Astrocyte of the spinal cord (primary cell): Measurements from ENCODE around the gene CAMK2A.

Source experiments
- DNase-seq: peaks from one replicate; pipeline ENCODE4 v3.0.0; 2011; ENCODE audit warnings: low read depth, low spot score
- H3K4me3 ChIP-seq: 2 replicates; pipeline ENCODE4 v1.5.1; 2011; ENCODE audit warnings: low read depth, mild to moderate bottlenecking, low read length, moderate library complexity
- in situ Hi-C: cut with HindIII; loops from 2 replicates; pipeline ENCODE4 v1.10.0; 2017; ENCODE audit warnings: low sequenced_read_pairs
- TF ChIP-seq, protein P1 (sequence below): IDR thresholded peaks from 2 replicates; pipeline ENCODE4 v1.5.1; 2012; ENCODE audit warnings: low read depth, mild to moderate bottlenecking, low read length, inconsistent platforms

The CAMK2A gene

DNA sequence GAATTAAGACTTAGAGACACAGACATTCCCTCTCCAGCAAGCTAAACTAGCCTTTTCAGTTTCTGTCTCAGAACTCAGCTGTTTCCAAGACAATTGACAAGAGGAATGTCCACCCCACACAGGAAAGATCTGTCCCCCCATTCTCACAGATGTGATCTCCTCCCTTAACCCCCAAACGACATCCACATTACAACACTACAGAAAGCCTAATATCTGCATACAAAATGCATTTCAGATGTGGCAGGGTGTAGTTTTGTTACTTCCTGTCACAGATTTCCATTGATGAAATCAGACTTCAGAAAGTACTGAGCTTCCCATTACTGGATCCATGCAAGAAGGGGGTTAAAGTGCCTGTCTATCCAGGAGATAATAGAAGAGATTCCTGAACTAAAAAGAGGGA, 16.0 kb upstream of the CAMK2A start:
- TF ChIP-seq, protein P1, sequence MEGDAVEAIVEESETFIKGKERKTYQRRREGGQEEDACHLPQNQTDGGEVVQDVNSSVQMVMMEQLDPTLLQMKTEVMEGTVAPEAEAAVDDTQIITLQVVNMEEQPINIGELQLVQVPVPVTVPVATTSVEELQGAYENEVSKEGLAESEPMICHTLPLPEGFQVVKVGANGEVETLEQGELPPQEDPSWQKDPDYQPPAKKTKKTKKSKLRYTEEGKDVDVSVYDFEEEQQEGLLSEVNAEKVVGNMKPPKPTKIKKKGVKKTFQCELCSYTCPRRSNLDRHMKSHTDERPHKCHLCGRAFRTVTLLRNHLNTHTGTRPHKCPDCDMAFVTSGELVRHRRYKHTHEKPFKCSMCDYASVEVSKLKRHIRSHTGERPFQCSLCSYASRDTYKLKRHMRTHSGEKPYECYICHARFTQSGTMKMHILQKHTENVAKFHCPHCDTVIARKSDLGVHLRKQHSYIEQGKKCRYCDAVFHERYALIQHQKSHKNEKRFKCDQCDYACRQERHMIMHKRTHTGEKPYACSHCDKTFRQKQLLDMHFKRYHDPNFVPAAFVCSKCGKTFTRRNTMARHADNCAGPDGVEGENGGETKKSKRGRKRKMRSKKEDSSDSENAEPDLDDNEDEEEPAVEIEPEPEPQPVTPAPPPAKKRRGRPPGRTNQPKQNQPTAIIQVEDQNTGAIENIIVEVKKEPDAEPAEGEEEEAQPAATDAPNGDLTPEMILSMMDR = no peak
- H3K4me3 ChIP-seq = no peak overlapping the region
- in situ Hi-C loops = no loop called here

DNA sequence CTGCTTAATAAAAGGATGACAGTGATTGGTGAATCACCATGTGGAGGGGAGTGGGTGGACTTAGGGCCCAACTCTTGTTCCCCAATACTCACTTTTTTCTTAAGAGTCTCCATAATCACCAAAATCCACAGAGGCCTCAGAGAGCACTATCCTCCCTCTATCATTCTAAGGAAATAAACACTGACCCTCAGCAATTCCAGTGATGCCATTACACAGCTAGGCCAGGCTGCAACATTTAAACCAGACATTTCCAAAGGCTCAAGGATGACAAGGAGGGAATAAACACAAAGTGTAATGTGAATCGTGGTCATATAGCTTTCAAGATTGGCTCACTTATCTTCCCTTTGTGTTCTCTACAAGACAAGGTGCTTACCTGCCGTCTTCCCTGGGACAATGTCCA, 15.5 kb upstream of the CAMK2A start:
- DNase-seq = no peak
- TF ChIP-seq, protein P1 = no peak
- H3K4me3 ChIP-seq = no peak overlapping the region
- in situ Hi-C loops = no loop called here

More for the DNA sequence above, 16.0 kb upstream of the CAMK2A start:
- no peak for DNase-seq

DNA sequence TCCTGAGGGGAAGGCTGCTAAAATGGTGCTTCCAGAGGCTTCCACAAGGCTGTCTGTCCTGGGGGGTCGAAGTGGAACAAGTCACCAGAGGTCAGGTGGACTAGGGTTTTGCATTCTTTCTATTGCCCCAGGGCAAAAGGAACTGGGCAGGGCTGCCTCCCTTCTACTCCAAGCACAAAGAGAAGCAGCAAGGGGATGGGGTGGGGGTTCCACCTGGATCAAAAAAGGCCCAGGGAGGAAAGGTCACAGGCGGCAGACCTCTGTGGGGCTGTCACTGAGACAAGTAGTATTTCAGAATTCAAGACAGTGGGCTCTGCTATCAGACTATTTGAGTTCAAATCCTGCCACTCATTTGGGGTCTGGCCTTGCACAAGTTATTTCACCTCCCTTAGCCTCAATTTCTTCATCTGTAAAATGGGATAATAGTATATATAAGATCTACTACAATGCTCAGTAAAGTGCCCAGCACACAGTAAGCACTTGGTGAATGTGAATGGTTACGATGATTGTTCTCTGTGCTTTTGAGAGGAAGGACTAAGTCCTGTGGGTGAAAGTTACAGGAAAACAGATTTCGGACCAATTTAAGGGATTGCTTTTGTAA, 15.0 kb upstream of the CAMK2A start:
- TF ChIP-seq, protein P1 = no peak
- H3K4me3 ChIP-seq = no peak overlapping the region
- in situ Hi-C loops = no loop called here
- no peak for DNase-seq

DNA sequence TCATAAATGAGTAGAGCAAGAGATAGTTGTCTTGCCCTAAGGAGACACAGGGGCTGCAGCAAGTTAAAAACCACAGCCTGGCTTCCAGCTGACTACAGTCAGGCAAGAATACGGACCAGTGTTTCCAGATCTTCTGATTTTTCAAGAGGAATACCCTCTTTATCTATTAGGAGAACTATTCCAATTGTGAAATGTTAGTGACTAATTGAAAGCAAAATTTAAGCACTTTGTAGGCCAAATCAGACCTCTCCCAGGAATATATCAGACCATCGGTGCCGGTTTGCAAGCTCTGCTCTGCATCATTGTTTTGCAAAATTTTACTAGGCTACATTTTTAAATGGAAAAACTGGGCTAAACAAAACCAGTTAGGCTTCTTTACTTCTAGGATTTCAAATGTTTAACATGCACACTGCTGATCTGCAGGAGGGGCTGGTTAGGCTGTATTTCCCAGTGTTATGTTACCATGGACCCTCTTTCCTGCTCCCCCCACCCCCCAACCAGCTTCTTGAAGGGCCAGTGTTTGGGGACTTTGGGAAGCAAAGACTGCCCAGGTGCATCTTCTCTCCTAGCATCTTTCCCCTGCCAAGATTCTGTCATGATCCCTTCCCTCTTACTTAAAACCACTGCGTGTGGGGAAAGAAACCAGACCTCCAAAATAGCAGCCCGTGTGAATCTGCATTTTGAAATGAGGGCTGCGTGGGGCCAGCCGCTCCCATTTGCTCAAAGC, 14.2 kb upstream of the CAMK2A start:
- TF ChIP-seq, protein P1 = no peak
- DNase-seq = no peak
- in situ Hi-C loops = no loop called here
- no peak overlapping the region for H3K4me3 ChIP-seq

DNA sequence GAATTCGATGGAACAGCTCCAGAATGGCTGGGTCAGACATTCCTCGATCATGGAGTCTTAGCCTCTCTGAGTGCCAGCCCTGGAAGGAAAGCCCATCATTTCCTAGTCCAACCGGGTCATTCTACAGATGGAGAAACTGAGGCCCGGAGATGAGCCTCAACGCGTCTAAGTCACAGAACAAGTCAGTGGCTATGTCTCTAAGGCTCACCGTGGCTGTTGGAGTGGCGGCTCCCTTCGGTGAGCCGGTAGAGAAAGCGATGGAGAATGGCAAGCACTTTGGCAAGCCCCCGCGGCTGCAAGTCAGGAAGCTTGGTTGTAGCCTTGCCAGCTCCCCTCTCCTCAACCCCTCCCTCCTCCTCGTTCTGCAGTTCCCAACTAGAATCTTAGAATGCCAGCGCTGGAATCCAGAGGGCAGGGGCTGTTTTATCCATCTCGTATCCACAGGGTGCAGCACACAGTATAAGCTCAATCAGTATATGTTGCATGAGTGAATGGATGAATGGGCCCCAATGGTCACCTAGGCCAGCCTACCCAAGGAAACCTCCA, 13.6 kb upstream of the CAMK2A start:
- DNase-seq = no peak
- no peak overlapping the region for H3K4me3 ChIP-seq
- TF ChIP-seq, protein P1 = no peak
- in situ Hi-C loops = no loop called here

DNA sequence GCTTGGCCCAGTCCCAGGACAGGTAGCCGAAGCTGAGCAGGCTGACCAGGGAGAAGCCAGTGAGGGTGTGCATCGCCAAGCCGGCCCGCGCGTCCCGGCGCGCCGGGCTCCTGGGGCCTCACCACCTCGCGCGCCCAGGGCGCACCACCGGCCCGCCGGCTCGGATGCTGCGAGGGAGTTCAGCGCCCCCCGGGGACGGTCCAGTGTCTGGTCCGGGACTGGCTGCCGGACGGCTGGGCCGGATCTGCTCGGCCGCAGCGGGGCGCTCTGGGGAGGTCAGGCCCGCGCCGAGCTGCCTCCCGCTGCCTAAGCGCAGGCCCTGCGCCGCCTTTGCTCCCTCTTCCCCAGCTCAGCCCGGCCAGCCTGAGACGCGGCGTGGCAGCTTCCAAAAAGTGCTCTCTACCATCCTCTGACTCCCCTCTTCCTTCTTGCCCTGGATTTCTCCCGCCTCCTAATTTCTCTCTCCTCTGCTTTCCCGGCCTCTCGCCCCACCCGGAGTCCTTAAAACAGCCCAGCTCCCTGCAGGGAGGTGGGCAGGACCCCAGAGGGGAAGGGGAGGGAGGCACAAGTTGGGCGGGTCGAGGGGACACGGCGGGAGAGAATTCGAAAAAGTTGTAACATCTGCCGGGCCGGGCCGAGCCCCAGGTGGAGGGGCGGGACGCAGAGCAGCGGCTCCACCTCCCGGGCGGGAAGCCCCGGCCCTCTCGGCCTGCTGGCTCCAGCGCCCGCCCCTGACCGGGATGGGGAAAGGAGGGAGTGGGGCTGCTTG, 12.9 kb upstream of the CAMK2A start, which contains the start of gene ARSI:
TSS of gene ARSI (minus strand) at position 605 of the 769 bp plus-strand sequence. CDS start at position 73, 532 bp downstream.
- in situ Hi-C loops = no loop called here

More for the DNA sequence above, 12.9 kb upstream of the CAMK2A start, which contains the start of gene ARSI:
- TF ChIP-seq, protein P1 = peak; percentile 11
- H3K4me3 ChIP-seq = peak within 1 kb of the TSS; percentile 39
- DNase-seq = peak; percentile 50
